ENCODE measurements around the gene RMC1. TPM values are rescaled to one million over a fixed set of nuclear protein-coding genes. Genes with fewer than 3 reads are reported as not detected.

RMC1 gene
- total RNA-seq, 1 experiment from 2014 or later, result 12.9 TPM

- peaks cover 28% of the 10 kb centered on the region for H3K4me1 Mint-ChIP-seq (ENCODE audit: low read depth, unreplicated experiment)
- H3K4me3 Mint-ChIP-seq (ENCODE audit: unreplicated experiment), result no peak overlapping the region
- H3K27me3 Mint-ChIP-seq (ENCODE audit: insufficient read depth, unreplicated experiment), result no peaks in the 10 kb centered on the region
- Histone ChIP-seq H3K4me3 (ENCODE audit: low read depth, low read length) (no peak overlapping the region), H3K4me1 (peaks cover 17% of the 10 kb centered on the region), H3K9me3 (no peaks in the 10 kb centered on the region), H3K27me3 (replicated peaks; ENCODE audit: control insufficient read depth, insufficient read depth, low read length) (no peaks in the 10 kb centered on the region), H3K36me3 (ENCODE audit: control insufficient read depth, insufficient read depth, low read length) (peaks cover 1% of the 10 kb centered on the region; the same call in 1 of the 2 replicates)
- CTCF ChIA-PET, result no interaction called here
- H3K9me3 Mint-ChIP-seq (ENCODE audit: unreplicated experiment), result no peaks in the 10 kb centered on the region
- no peak for TF ChIP-seq CTCF (IDR thresholded peaks at IDR 0.05; ENCODE audit: insufficient read depth in 1 of 2, low read depth in 1 of 2, low read length in 1 of 2, severe bottlenecking in 1 of 2, unreplicated experiment in 1 of 2)
- no peak for DNase-seq
- intact Hi-C loops (cut with micrococcal nuclease; ENCODE audit: unreplicated experiment), result no loop called here
- BruUV-seq (replicated peaks), result no TSS peak
- no peak overlapping the region for H3K27ac Mint-ChIP-seq (ENCODE audit: unreplicated experiment)
- H3K36me3 Mint-ChIP-seq (ENCODE audit: insufficient read depth, unreplicated experiment), result peaks cover 31% of the 10 kb centered on the region
- POLR2A ChIA-PET, result no interaction called here
These were observed 40.4 kb upstream of the RMC1 start for GRCh38 chr18:23462876-23463275.

DNA sequence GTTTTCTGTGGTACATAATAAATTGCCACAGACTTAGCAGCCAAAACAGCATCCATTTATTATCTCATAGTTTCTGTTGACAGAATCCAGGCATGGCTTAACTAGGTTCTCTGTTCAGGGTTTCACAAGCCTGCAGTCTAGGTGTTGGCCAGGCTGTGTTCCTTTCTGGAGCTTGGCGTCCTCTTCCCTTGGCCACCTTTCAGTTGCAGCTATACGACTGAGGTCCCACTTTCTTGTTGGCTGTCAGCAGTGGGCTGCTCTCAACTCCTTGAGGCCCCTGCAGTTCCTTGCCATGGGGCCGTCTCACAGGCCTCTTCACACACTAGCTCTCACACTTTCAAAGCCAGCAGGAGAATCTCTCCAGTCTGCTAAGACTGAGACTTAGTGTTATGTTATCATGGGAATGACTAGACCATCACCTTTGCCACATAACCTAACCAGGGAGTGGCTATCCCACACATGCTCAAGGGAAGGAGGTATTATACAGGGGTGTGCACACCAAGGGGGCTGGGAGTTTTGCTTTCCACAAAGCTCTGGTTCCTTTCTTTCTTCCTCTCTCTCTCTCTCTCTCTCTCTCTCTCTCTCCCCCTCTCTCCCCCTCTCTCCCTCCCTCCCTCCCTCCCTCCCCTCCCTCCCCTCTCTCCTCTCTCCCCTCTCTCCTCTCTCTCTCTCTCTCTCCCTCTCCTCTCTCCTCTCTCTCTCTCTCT lies 34.4 kb upstream of the RMC1 start:
- no peaks in the 10 kb centered on the region for H3K4me1 ChIP-seq
- ChIA-PET CTCF (no interaction called here), POLR2A (no interaction called here)
- BruUV-seq (replicated peaks), result no TSS peak
- Mint-ChIP-seq H3K4me3 (ENCODE audit: unreplicated experiment) (no peak overlapping the region), H3K4me1 (ENCODE audit: low read depth, unreplicated experiment) (no peaks in the 10 kb centered on the region), H3K9me3 (ENCODE audit: unreplicated experiment) (no peaks in the 10 kb centered on the region), H3K27me3 (ENCODE audit: insufficient read depth, unreplicated experiment) (no peaks in the 10 kb centered on the region), H3K27ac (ENCODE audit: unreplicated experiment) (no peak overlapping the region), H3K36me3 (ENCODE audit: insufficient read depth, unreplicated experiment) (peaks cover 20% of the 10 kb centered on the region)
- H3K4me3 ChIP-seq (ENCODE audit: low read depth, low read length), result no peak overlapping the region
- H3K36me3 ChIP-seq (ENCODE audit: control insufficient read depth, insufficient read depth, low read length), result peaks cover 3% of the 10 kb centered on the region
- no peak for TF ChIP-seq CTCF (IDR thresholded peaks at IDR 0.05; ENCODE audit: insufficient read depth in 1 of 2, low read depth in 1 of 2, low read length in 1 of 2, severe bottlenecking in 1 of 2, unreplicated experiment in 1 of 2)
- no peaks in the 10 kb centered on the region for H3K9me3 ChIP-seq
- DNase-seq, result no peak
- intact Hi-C loops (cut with micrococcal nuclease; ENCODE audit: unreplicated experiment), result no loop called here
- no peaks in the 10 kb centered on the region for H3K27me3 ChIP-seq (replicated peaks; ENCODE audit: control insufficient read depth, insufficient read depth, low read length)

DNA sequence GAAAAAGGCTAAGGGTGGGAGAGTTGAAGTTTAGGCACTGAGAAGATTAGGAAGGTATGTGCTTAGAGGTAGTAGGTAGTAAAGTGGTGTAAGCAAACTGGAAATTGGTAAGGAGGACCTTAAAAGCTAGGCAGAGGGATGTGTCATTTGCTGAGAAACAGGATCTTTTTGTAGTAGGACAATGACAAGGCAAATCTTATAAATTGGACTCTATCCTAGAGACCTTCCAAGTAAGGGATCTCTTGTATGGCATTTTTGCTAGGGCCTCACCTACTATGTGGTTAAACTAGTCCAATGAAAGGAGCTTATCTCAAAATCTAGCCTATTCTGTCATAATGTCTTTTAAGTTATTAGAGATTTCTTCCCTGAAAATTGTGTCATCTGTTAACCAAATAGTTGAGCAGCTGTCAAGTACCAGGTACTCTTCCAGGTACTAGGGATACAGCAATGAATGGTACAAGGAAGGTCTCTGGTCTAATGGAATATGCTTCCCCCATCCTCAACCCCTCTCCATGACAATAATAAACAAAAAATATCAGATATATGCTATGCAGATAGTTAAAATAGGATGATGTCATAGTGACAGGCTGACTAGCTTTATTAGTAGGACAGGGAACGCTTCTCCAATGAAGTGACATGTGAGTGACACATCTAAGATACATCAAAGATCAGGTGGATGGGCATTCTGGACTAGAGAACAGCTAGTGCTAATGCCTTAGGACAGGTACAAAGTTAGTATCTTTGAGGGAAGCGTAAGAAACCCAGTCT lies 32.5 kb upstream of the RMC1 start:
- no peaks in the 10 kb centered on the region for H3K27me3 Mint-ChIP-seq (ENCODE audit: insufficient read depth, unreplicated experiment)
- H3K4me1 Mint-ChIP-seq (ENCODE audit: low read depth, unreplicated experiment), result no peaks in the 10 kb centered on the region
- intact Hi-C loops (cut with micrococcal nuclease; ENCODE audit: unreplicated experiment), result no loop called here
- H3K27ac Mint-ChIP-seq (ENCODE audit: unreplicated experiment), result no peak overlapping the region
- no peak for DNase-seq
- no peaks in the 10 kb centered on the region for H3K9me3 ChIP-seq
- no peaks in the 10 kb centered on the region for H3K27me3 ChIP-seq (replicated peaks; ENCODE audit: control insufficient read depth, insufficient read depth, low read length)
- CTCF ChIA-PET, result no interaction called here
- peaks cover 33% of the 10 kb centered on the region for H3K36me3 Mint-ChIP-seq (ENCODE audit: insufficient read depth, unreplicated experiment)
- no TSS peak for BruUV-seq (replicated peaks)
- no peak overlapping the region for H3K4me3 Mint-ChIP-seq (ENCODE audit: unreplicated experiment)
- no peak overlapping the region for H3K4me3 ChIP-seq (ENCODE audit: low read depth, low read length)
- H3K36me3 ChIP-seq (ENCODE audit: control insufficient read depth, insufficient read depth, low read length), result peaks cover 3% of the 10 kb centered on the region
- no peaks in the 10 kb centered on the region for H3K9me3 Mint-ChIP-seq (ENCODE audit: unreplicated experiment)
- H3K4me1 ChIP-seq, result no peaks in the 10 kb centered on the region
- TF ChIP-seq CTCF (IDR thresholded peaks at IDR 0.05; ENCODE audit: insufficient read depth in 1 of 2, low read depth in 1 of 2, low read length in 1 of 2, severe bottlenecking in 1 of 2, unreplicated experiment in 1 of 2), result no peak
- POLR2A ChIA-PET, result no interaction called here

All from Caco-2 (cell line).